Activated CD8-positive, alpha-beta memory T cell treated with anti-CD3 and anti-CD28 coated beads for 36 hours (primary cell): ENCODE results near the gene ZNF518B. TPM values are rescaled to one million over a fixed set of nuclear protein-coding genes. Genes with fewer than 3 reads are reported as not detected.
"Not testable (repeated sequence)": the region's sequence is repeated elsewhere in the genome, so short reads cannot be mapped to it uniquely, and the experiment has no call there.

Experiments
- CTCF ChIA-PET: fragments of 350-600 bp; sonication (Branson Sonifier 250); formaldehyde crosslinking; loops from one replicate; lab custom pipeline; 2021; ENCODE audit warnings: antibody characterized with exemption; lab: Charles Lee
- POLR2A ChIA-PET: fragments of 350-600 bp; sonication (Branson Sonifier 250); formaldehyde crosslinking; loops from one replicate; lab custom pipeline; 2021; ENCODE audit warnings: antibody characterized with exemption; lab: Charles Lee
- total RNA-seq, 2 experiments: library from RNA; stranded (reverse); gene quantifications; one replicate each; pipeline ENCODE4 v1.2.3, GENCODE V29; 2021

Gene ZNF518B
- total RNA-seq, 2 experiments from 2014 or later: 13.0 to 18.4 TPM

- ChIA-PET CTCF (no interaction called here), POLR2A (no interaction called here)
Measured at GRCh38 chr4:10459305-10459704, 2.1 kb upstream of the ZNF518B start.

GRCh38 chr4:10458177-10458576, 951 bp upstream of the ZNF518B start:
- CTCF ChIA-PET: interaction anchor here (1.6 kb wide), 1 partner anchor 9 kb away, joined by 4 read pairs; no protein-coding TSS in a partner anchor
- POLR2A ChIA-PET: interaction anchor here (1.2 to 1.5 kb wide), 2 partner anchors 344 to 345 kb away, joined by 4 read pairs; no protein-coding TSS in a partner anchor

GRCh38 chr4:10456595-10457254, 501 bp downstream of the ZNF518B start:
- POLR2A ChIA-PET: interaction anchor here (1.1 to 1.5 kb wide), 3 partner anchors 339 to 344 kb away, joined by 4 to 7 read pairs (median 4); no protein-coding TSS in a partner anchor

GRCh38 chr4:10456260-10456594, 999 bp downstream of the ZNF518B start:
- CTCF ChIA-PET: no interaction called here
- POLR2A ChIA-PET: interaction anchor here (1.1 kb wide), 1 partner anchor 339 kb away, joined by 7 read pairs; no protein-coding TSS in a partner anchor

More at GRCh38 chr4:10456595-10457254, 501 bp downstream of the ZNF518B start:
- CTCF ChIA-PET: interaction anchor here (0.9 to 1.6 kb wide), 2 partner anchors 10 to 339 kb away, joined by 3 to 4 read pairs; no protein-coding TSS in a partner anchor

- POLR2A ChIA-PET: no interaction called here
- CTCF ChIA-PET: no interaction called here
Measured at GRCh38 chr4:10455133-10455532, 2.1 kb downstream of the ZNF518B start.

GRCh38 chr4:10454726-10455125, 2.5 kb downstream of the ZNF518B start:
- ChIA-PET CTCF (no interaction called here), POLR2A (no interaction called here)

GRCh38 chr4:10454121-10454520, 3.1 kb downstream of the ZNF518B start:
- ChIA-PET POLR2A (no interaction called here), CTCF (no interaction called here)

GRCh38 chr4:10448991-10449390, 8.2 kb downstream of the ZNF518B start:
- ChIA-PET POLR2A (no interaction called here), CTCF (interaction anchor here (0.7 to 1.1 kb wide), 2 partner anchors 12 to 250 kb away, joined by 3 read pairs; no protein-coding TSS in a partner anchor)

- ChIA-PET POLR2A (no interaction called here), CTCF (no interaction called here)
Measured at GRCh38 chr4:10442976-10443375, 14.2 kb downstream of the ZNF518B start.

- CTCF ChIA-PET: interaction anchor here (0.9 kb wide), 1 partner anchor 19 kb away, joined by 3 read pairs; no protein-coding TSS in a partner anchor
- POLR2A ChIA-PET: no interaction called here
Measured at GRCh38 chr4:10441512-10441911, 15.7 kb downstream of the ZNF518B start.

- POLR2A ChIA-PET: no interaction called here
Measured at GRCh38 chr4:10438924-10439323, 18.3 kb downstream of the ZNF518B start.

GRCh38 chr4:10437735-10438134, 19.5 kb downstream of the ZNF518B start:
- CTCF ChIA-PET: no interaction called here

More at GRCh38 chr4:10438924-10439323, 18.3 kb downstream of the ZNF518B start:
- CTCF ChIA-PET: no interaction called here

GRCh38 chr4:10427680-10428079, 29.5 kb downstream of the ZNF518B start:
- CTCF ChIA-PET: not testable (repeated sequence)

More at GRCh38 chr4:10437735-10438134, 19.5 kb downstream of the ZNF518B start:
- POLR2A ChIA-PET: no interaction called here

GRCh38 chr4:10421344-10422055, 35.7 kb downstream of the ZNF518B start:
- ChIA-PET CTCF (no interaction called here), POLR2A (no interaction called here)

More at GRCh38 chr4:10427680-10428079, 29.5 kb downstream of the ZNF518B start:
- POLR2A ChIA-PET: not testable (repeated sequence)

- POLR2A ChIA-PET: no interaction called here
- CTCF ChIA-PET: no interaction called here
Measured at GRCh38 chr4:10417740-10418139, 39.5 kb downstream of the ZNF518B start.

- POLR2A ChIA-PET: no interaction called here
- CTCF ChIA-PET: no interaction called here
Measured at GRCh38 chr4:10416441-10416840, 40.8 kb downstream of the ZNF518B start.

- ChIA-PET POLR2A (no interaction called here), CTCF (interaction anchor here (1.0 kb wide), 1 partner anchor 10 kb away, joined by 3 read pairs; no protein-coding TSS in a partner anchor)
Measured at GRCh38 chr4:10413177-10413576, 44.0 kb downstream of the ZNF518B start.

GRCh38 chr4:10405672-10406071, 51.6 kb downstream of the ZNF518B start:
- CTCF ChIA-PET: no interaction called here
- POLR2A ChIA-PET: no interaction called here

- CTCF ChIA-PET: interaction anchor here (1.1 to 1.5 kb wide), 2 partner anchors 10 to 246 kb away, joined by 3 read pairs; no protein-coding TSS in a partner anchor
- POLR2A ChIA-PET: no interaction called here
Measured at GRCh38 chr4:10403633-10404445, 53.4 kb downstream of the ZNF518B start.
